ACC112 (cell line): ENCODE results near the gene ADK.
A peak's percentile ranks its signal among the peaks of the same experiment; 100 is the strongest.
"Not testable (repeated sequence)": the region's sequence is repeated elsewhere in the genome, so short reads cannot be mapped to it uniquely, and the experiment has no call there.

Experiments used
- H2AFZ ChIP-seq: fragments of 200-600 bp; sonication (generic); one replicate; pipeline ENCODE4 v1.6.0; 2017; ENCODE audit warnings: antibody characterized with exemption, low read length; ENCODE audit not compliant: unreplicated experiment
- H3K27ac ChIP-seq: fragments of 200-600 bp; sonication (generic); 2 replicates; pipeline ENCODE4 v1.5.1; 2014; ENCODE audit warnings: low read depth, mild to moderate bottlenecking, antibody characterized with exemption, low read length, moderate library complexity
- H3K27me3 ChIP-seq: fragments of 200-600 bp; sonication (generic); 2 replicates; pipeline ENCODE4 v1.6.1; 2014; ENCODE audit warnings: mild to moderate bottlenecking, antibody characterized with exemption, low read length, moderate library complexity, mixed read lengths; ENCODE audit not compliant: insufficient read depth
- H3K36me3 ChIP-seq: fragments of 200-600 bp; sonication (generic); 2 replicates; pipeline ENCODE4 v1.6.1; 2016; ENCODE audit warnings: mild to moderate bottlenecking, antibody characterized with exemption, low read length, moderate library complexity, mixed read lengths; ENCODE audit not compliant: insufficient read depth
- H3K4me1 ChIP-seq: fragments of 200-600 bp; sonication (generic); one replicate; pipeline ENCODE4 v1.6.1; 2016; ENCODE audit warnings: low read length, mixed read lengths; ENCODE audit not compliant: insufficient read depth, unreplicated experiment, control insufficient read depth
- H3K4me3 ChIP-seq: fragments of 200-600 bp; sonication (generic); 2 replicates; pipeline ENCODE4 v1.5.1; 2014; ENCODE audit warnings: mild to moderate bottlenecking, low read depth, low read length
- H3K79me2 ChIP-seq: fragments of 200-600 bp; sonication (generic); one replicate; pipeline ENCODE4 v1.6.0; 2016; ENCODE audit warnings: low read length; ENCODE audit not compliant: control insufficient read depth, unreplicated experiment, insufficient read depth

The ADK gene

DNA sequence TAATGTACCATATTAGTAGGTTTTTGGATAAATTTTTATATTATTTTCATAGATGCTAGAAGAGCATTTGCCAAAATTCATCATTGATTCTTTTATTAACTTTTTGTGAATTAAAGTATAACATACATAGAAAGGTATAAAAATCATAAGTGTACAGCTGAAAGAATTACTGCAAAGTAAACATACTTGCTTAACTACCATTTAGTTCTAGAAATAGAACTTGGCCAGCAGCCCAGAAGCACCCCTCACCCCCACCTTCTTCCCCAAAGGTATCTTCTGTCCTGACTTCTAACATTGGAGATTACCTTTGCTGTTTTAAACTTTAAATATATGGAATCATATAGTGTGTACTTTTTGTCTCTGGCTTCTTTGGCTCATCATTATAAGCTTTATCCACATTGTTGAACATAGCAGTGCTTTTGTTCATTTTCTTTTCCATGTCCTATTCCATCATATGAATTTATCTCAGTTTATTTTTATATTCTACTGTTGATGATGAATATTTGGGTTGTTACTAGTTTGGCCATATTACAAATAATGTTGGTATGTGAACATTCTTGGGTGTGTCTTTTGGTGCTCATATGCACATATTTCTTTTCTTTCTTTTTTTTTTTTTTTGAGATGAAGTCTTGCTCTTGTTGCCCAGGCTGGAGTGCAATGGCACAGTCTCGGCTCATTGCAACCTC is 142.8 kb downstream of the ADK start:
- H3K36me3 ChIP-seq, result no peaks in the 10 kb centered on the region
- no peaks in the 10 kb centered on the region for H3K27me3 ChIP-seq
- H2AFZ ChIP-seq, result no peak overlapping the region
- H3K4me3 ChIP-seq, result peak overlapping the region; percentile 60
- H3K27ac ChIP-seq, result peak overlapping the region; percentile 99
- H3K79me2 ChIP-seq, result peaks cover 28% of the 10 kb centered on the region
- H3K4me1 ChIP-seq, result peaks cover 46% of the 10 kb centered on the region

DNA sequence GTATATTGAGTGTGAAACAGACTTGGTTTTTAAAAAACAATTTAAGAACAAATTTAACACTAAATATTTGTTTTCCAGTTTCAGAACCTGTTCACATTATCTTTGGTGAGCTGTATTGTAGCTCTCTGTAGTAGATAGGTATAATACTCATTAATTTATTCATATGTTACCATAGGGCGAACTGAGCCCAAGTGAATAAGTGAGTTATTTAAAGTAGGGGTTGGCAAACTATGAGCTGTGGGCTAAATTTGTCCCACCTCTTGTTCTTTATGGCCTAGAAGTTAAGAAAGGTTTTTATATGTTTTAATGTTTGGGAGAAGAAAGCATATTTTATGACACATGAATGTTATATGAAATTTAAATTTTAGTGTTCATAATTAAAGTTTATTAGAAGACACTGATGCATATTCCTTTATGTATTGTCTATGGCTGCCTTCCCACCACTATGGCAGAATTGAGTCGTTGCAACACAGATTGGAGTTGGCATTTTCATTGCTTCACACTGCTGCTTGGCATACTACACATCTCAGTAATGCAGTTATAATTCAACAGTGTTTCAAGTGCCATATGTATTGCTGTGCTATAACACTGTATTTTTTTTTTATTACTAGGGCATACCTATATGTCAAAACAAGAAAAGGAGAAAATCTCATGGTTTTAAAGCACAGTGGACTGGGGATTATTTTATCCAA is 146.5 kb downstream of the ADK start:
- H3K4me1 ChIP-seq, result peaks cover 18% of the 10 kb centered on the region
- no peaks in the 10 kb centered on the region for H3K36me3 ChIP-seq
- no peak overlapping the region for H2AFZ ChIP-seq
- H3K4me3 ChIP-seq, result no peak overlapping the region
- no peaks in the 10 kb centered on the region for H3K27me3 ChIP-seq
- H3K79me2 ChIP-seq, result peaks cover 14% of the 10 kb centered on the region
- no peak overlapping the region for H3K27ac ChIP-seq

DNA sequence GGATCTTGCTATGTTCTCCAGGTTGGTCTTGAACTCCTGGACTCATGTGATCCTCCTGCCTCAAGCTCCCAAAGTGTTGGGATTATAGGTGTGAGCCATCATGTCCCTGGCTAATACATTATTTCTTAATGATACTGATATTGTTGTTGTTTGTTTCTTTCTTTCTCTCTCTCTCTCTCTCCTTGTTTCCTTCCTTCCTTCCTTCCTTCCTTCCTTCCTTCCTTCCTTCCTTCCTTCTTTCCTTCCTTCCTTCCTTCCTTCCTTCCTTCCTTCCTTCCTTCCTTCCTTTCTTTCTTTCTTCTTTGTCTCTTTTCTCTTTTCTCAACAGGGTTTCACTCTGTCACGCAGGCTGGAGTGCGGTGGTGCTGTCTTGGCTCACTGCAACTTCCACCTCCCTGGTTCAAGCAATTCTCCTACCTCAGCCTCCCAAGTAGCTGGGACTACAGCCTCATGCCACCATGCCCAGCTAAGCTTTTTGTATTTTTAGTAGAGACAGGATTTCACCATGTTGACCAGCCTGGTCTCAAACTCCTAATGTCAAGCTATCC is 149.1 kb downstream of the ADK start:
- H2AFZ ChIP-seq, H3K27ac ChIP-seq, H3K27me3 ChIP-seq, H3K79me2 ChIP-seq, H3K36me3 ChIP-seq, H3K4me3 ChIP-seq, H3K4me1 ChIP-seq: not testable (repeated sequence)

GRCh38 chr10:74300666-74301065 is 149.6 kb downstream of the ADK start:
- Histone ChIP-seq H3K4me1 (peaks cover 7% of the 10 kb centered on the region), H3K36me3 (no peaks in the 10 kb centered on the region), H3K4me3 (no peak overlapping the region), H3K27me3 (no peaks in the 10 kb centered on the region), H3K79me2 (peaks cover 8% of the 10 kb centered on the region), H2AFZ (no peak overlapping the region), H3K27ac (no peak overlapping the region)

GRCh38 chr10:74305730-74306129 is 154.7 kb downstream of the ADK start:
- H3K79me2 ChIP-seq, result peaks cover 6% of the 10 kb centered on the region
- no peaks in the 10 kb centered on the region for H3K27me3 ChIP-seq
- no peak overlapping the region for H3K27ac ChIP-seq
- no peaks in the 10 kb centered on the region for H3K36me3 ChIP-seq
- no peak overlapping the region for H3K4me3 ChIP-seq
- peaks cover 12% of the 10 kb centered on the region for H3K4me1 ChIP-seq
- H2AFZ ChIP-seq, result no peak overlapping the region

- no peak overlapping the region for H3K4me3 ChIP-seq
- H3K27me3 ChIP-seq, result no peaks in the 10 kb centered on the region
- no peak overlapping the region for H3K27ac ChIP-seq
- H2AFZ ChIP-seq, result no peak overlapping the region
- H3K4me1 ChIP-seq, result peaks cover 13% of the 10 kb centered on the region
- no peaks in the 10 kb centered on the region for H3K36me3 ChIP-seq
- peaks cover 6% of the 10 kb centered on the region for H3K79me2 ChIP-seq
These were observed 155.4 kb downstream of the ADK start for GRCh38 chr10:74306227-74306982.

GRCh38 chr10:74307061-74307651 is 156.1 kb downstream of the ADK start:
- H2AFZ ChIP-seq, result no peak overlapping the region
- H3K27ac ChIP-seq, result no peak overlapping the region
- no peak overlapping the region for H3K4me3 ChIP-seq
- H3K27me3 ChIP-seq, result no peaks in the 10 kb centered on the region
- peaks cover 13% of the 10 kb centered on the region for H3K4me1 ChIP-seq
- H3K36me3 ChIP-seq, result no peaks in the 10 kb centered on the region
- peaks cover 6% of the 10 kb centered on the region for H3K79me2 ChIP-seq

DNA sequence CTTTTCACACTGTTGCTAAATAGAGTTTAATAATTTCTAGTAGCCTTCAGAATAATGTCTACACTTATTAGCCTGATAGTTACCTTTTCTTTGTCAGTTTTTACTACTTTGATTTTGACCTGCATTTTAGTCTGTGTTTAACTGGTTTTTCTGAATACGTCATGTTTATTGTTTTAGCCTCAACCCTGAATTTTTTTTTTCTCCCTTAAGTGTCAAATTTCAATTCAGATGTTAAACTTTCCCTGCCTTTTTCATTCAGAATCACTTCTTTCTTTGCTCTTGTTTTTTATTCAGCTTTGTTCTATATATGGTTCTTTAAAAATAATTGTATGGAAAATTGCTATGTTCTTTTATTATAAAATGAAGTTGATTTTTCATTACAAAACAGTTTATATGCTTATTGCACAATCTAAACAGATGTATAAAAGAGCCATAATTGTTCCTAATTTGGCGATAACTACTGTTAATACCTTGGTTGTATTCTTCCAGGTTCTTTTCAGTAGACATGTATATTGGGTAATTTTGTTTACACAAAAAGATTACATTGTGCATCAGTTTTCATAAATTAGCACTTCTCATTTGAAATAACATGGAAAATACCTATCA is 159.7 kb downstream of the ADK start:
- no peaks in the 10 kb centered on the region for H3K27me3 ChIP-seq
- no peak overlapping the region for H3K4me3 ChIP-seq
- H3K79me2 ChIP-seq, result peaks cover 6% of the 10 kb centered on the region
- H3K27ac ChIP-seq, result no peak overlapping the region
- peaks cover 13% of the 10 kb centered on the region for H3K4me1 ChIP-seq
- H2AFZ ChIP-seq, result no peak overlapping the region
- H3K36me3 ChIP-seq, result 0 out of 2 replicates have a peak, but pooled peaks cover 3% of the 10 kb centered on the region

DNA sequence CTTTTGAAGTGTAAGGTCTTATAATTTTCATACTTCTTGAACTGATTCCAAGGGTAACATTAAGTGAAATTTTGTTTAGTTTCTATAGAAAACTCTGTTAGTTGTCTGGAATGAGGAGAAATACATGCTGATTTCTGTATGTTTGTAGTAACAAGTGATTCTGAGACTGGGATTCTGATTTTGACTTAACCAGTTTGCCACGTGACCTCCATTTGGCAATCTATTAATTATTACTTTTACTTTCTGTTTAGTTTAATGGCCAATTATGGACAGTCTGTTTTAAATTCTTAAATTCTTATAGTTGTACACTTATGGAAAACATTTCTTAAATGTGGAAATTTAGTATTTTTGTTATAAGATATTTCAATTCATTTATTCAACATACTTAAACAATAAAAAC is 163.1 kb downstream of the ADK start:
- peak overlapping the region; percentile 20 for H2AFZ ChIP-seq
- peaks cover 3% of the 10 kb centered on the region for H3K79me2 ChIP-seq
- peaks cover 13% of the 10 kb centered on the region for H3K4me1 ChIP-seq
- peak overlapping the region; percentile 33 for H3K27ac ChIP-seq
- peaks cover 4% of the 10 kb centered on the region; the same call in 1 of the 2 replicates for H3K36me3 ChIP-seq
- H3K4me3 ChIP-seq, result peak overlapping the region; percentile 64
- no peaks in the 10 kb centered on the region for H3K27me3 ChIP-seq

DNA sequence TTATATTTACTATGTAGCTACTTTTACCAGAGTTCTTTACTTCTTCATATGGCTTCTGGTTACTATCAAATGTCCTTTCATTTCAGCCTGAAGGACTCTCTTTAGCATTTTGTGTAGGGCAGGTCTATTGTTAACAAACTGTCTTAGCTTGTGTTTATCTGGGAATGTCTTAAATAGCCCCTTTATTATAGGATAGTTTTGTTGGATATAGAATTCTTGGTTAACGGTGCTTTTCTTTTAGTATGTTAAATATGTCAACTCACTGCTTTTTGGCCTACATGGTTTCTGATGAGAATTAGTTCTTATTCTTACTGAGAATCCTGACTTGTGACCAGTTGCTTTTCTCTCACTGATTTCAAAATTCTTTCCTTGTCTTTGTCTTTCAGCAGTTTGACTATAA is 169.0 kb downstream of the ADK start:
- H3K4me3 ChIP-seq, result no peak overlapping the region
- H3K27me3 ChIP-seq, result no peaks in the 10 kb centered on the region

More for the DNA sequence above, 169.0 kb downstream of the ADK start:
- H3K27ac ChIP-seq, result no peak overlapping the region
- peaks cover 7% of the 10 kb centered on the region; the same call in 1 of the 2 replicates for H3K36me3 ChIP-seq
- H2AFZ ChIP-seq, result no peak overlapping the region
- H3K79me2 ChIP-seq, result no peaks in the 10 kb centered on the region
- no peaks in the 10 kb centered on the region for H3K4me1 ChIP-seq
